Spleen (tissue), 11 donors: ENCODE data around the gene TMTC2. TPM values are rescaled to one million over a fixed set of nuclear protein-coding genes. Genes with fewer than 3 reads are reported as not detected.

Experiments used
- DNase-seq: peaks from one replicate; pipeline ENCODE4 v3.0.0-alpha.2; 2020
- H3K27ac ChIP-seq, 8 donors: fragments of 200-600 bp; sonication (generic) in 7 of 8; 1 replicate in 4 of 8; 2 replicates in 4 of 8; pipeline versions ENCODE4 v1.5.0 to v1.8.0; 2016 to 2021; ENCODE audit warnings: inconsistent platforms in 4 of 8, mild to moderate bottlenecking in 4 of 8, moderate library complexity in 1 of 8
- H3K27me3 ChIP-seq, 7 donors: fragments of 200-600 bp; sonication (generic) in 6 of 7; replicated peaks in 1 of 7; 1 replicate in 4 of 7; 2 replicates in 3 of 7; pipeline versions ENCODE4 v1.5.0 to v1.8.0; 2016 to 2021; ENCODE audit warnings: inconsistent platforms in 3 of 7, mild to moderate bottlenecking in 1 of 7
- H3K36me3 ChIP-seq, 6 donors: fragments of 200-600 bp; sonication (generic) in 5 of 6; 1 replicate in 4 of 6; 2 replicates in 2 of 6; pipeline versions ENCODE4 v1.5.0 to v1.8.0; 2016 to 2021; ENCODE audit warnings: inconsistent platforms in 2 of 6
- H3K4me1 ChIP-seq, 6 donors: fragments of 200-600 bp; sonication (generic) in 5 of 6; 1 replicate in 3 of 6; 2 replicates in 3 of 6; pipeline versions ENCODE4 v1.5.0 to v1.8.0; 2016 to 2021; ENCODE audit warnings: inconsistent platforms in 3 of 6
- H3K4me3 ChIP-seq, 8 donors: fragments of 200-600 bp; sonication (generic) in 7 of 8; 1 replicate in 4 of 8; 2 replicates in 4 of 8; pipeline versions ENCODE4 v1.5.0 to v1.8.0; 2016 to 2021; ENCODE audit warnings: inconsistent platforms in 4 of 8, mild to moderate bottlenecking in 4 of 8, moderate library complexity in 2 of 8
- H3K9me3 ChIP-seq, 8 donors: fragments of 200-600 bp; sonication (generic) in 7 of 8; 1 replicate in 4 of 8; 2 replicates in 4 of 8; pipeline versions ENCODE4 v1.5.0 to v1.8.0; 2016 to 2021; ENCODE audit warnings: inconsistent platforms in 4 of 8
- CTCF ChIP-seq, 11 experiments: fragments of 200-600 bp in 7 of 11; fragments of 450-650 bp in 4 of 11; sonication (generic) in 4 of 11; IDR thresholded peaks in 8 of 11; conservative IDR thresholded peaks in 3 of 11; 1 replicate in 7 of 11; 2 replicates in 4 of 11; pipeline versions ENCODE4 v1.4.0 to v1.8.0; 2016 to 2021; ENCODE audit warnings: antibody characterized with exemption in 11 of 11, inconsistent platforms in 4 of 11, mild to moderate bottlenecking in 1 of 11
- POLR2A ChIP-seq, 3 donors: fragments of 450-650 bp; IDR thresholded peaks; one replicate each; pipeline ENCODE4 v1.5.1; 2017; ENCODE audit warnings: antibody characterized with exemption in 3 of 3, mild to moderate bottlenecking in 1 of 3
- POLR2AphosphoS5 ChIP-seq, 3 donors: sonication (generic); formaldehyde crosslinking; IDR thresholded peaks; one replicate each; pipeline ENCODE4 v1.5.1; 2017; ENCODE audit warnings: antibody characterized with exemption in 3 of 3
- WGBS, 5 donors: extraction: QIAGEN DNeasy Blood & Tissue Kit in 3 of 5; methylation state at CpG; one replicate each; pipeline versions ENCODE4 v1.1.5 to v1.1.7; 2013 to 2018; 5-methylcytosine and 5-hydroxymethylcytosine counted together
- intact Hi-C: fragments of 100-400 bp; cut with DNase I; formaldehyde crosslinking; loops from one replicate; pipeline ENCODE4 v1.15.0; 2023; ENCODE audit warnings: low total_unique reads
- polyA plus RNA-seq, 3 donors: library from polyadenylated mRNA; stranded (reverse); fragments of 200-250 nt; gene quantifications; one replicate each; pipeline ENCODE4 v1.2.1, GENCODE V29; 2013
- total RNA-seq, 7 donors: library from RNA; depleted of rRNA in 3 of 7; stranded (reverse); fragments of >200 nt in 3 of 7; fragmentation: NEBNext Ultra II Directional in 4 of 7; extraction: Animal tissue kit (Norgen Biotek cat#: 25700) in 4 of 7; gene quantifications; one replicate each; pipeline versions ENCODE4 v1.1.0 to v1.2.1, GENCODE V29; 2016 to 2021
- donor health status: healthy with polysubstance abuse.
- donor health status: DM: no; HTN: no; CAD: no; lungs with moderate emphysema.
- donor health status: DM: no; HTN: no; CAD: no.
- donor health status: Bipolar disorder and iron deficiency.
- donor health status: healthy.
- donor health status: DM: no; HTN: no; CAD: no.
- donor health status: DM: yes; HTN: yes; CAD: no.

Gene TMTC2
- total and polyA plus RNA-seq, 10 donors = 0.74 to 8.5 (median 4.0) TPM

- Histone ChIP-seq H3K9me3 (no peaks in the 10 kb centered on the region), H3K36me3 (no peaks in the 10 kb centered on the region), H3K27me3 (no peaks in the 10 kb centered on the region), H3K27ac (no peak overlapping the region), H3K4me3 (no peak overlapping the region), H3K4me1 (no peaks in the 10 kb centered on the region)
- WGBS, 5 donors = 35 to 53% (median 41%) methylated on average over 5 of the region's 5 CpGs
- no peak for DNase-seq
- TF ChIP-seq POLR2AphosphoS5 (IDR thresholded peaks at IDR 0.05) (no peak), CTCF (IDR thresholded peaks at IDR 0.05 in 8 of 11, conservative IDR thresholded peaks at IDR 0.05 in 3 of 11) (no peak)
- intact Hi-C loops = no loop called here
Measured at GRCh38 chr12:82893896-82894295, 207.2 kb downstream of the TMTC2 start.

- TF ChIP-seq CTCF (IDR thresholded peaks at IDR 0.05 in 8 of 11, conservative IDR thresholded peaks at IDR 0.05 in 3 of 11) = no peak
- TF ChIP-seq POLR2A (IDR thresholded peaks at IDR 0.05) = no peak
- no peak for TF ChIP-seq POLR2AphosphoS5 (IDR thresholded peaks at IDR 0.05)
- Histone ChIP-seq H3K9me3 (no peaks in the 10 kb centered on the region), H3K27me3 (no peaks in the 10 kb centered on the region), H3K4me3 (no peak overlapping the region), H3K36me3 (no peaks in the 10 kb centered on the region), H3K27ac (no peak overlapping the region), H3K4me1 (no peaks in the 10 kb centered on the region)
- 84 to 90% (median 88%) methylated on average over 7 of the region's 7 CpGs for WGBS, 5 donors
- intact Hi-C loops = no loop called here
- no peak for DNase-seq
Measured at GRCh38 chr12:82896277-82896676, 209.6 kb downstream of the TMTC2 start.

- no peak overlapping the region for H3K4me3 ChIP-seq
- H3K27me3 ChIP-seq = no peaks in the 10 kb centered on the region
- no peaks in the 10 kb centered on the region for H3K9me3 ChIP-seq
- WGBS, 5 donors = 88 to 98% (median 95%) methylated on average over 3 of the region's 3 CpGs
- no peak overlapping the region for H3K27ac ChIP-seq
- no peaks in the 10 kb centered on the region for H3K36me3 ChIP-seq
- DNase-seq = no peak
- TF ChIP-seq POLR2AphosphoS5 (IDR thresholded peaks at IDR 0.05) = no peak
- TF ChIP-seq CTCF (IDR thresholded peaks at IDR 0.05 in 8 of 11, conservative IDR thresholded peaks at IDR 0.05 in 3 of 11) = no peak
- no peak for TF ChIP-seq POLR2A (IDR thresholded peaks at IDR 0.05)
- intact Hi-C loops = no loop called here
- H3K4me1 ChIP-seq = no peaks in the 10 kb centered on the region
Measured at GRCh38 chr12:82896979-82897378, 210.3 kb downstream of the TMTC2 start.

GRCh38 chr12:82898441-82898840 is 211.7 kb downstream of the TMTC2 start:
- TF ChIP-seq POLR2A (IDR thresholded peaks at IDR 0.05) = no peak
- TF ChIP-seq POLR2AphosphoS5 (IDR thresholded peaks at IDR 0.05) = no peak
- no peak for TF ChIP-seq CTCF (IDR thresholded peaks at IDR 0.05 in 8 of 11, conservative IDR thresholded peaks at IDR 0.05 in 3 of 11)
- Histone ChIP-seq H3K4me3 (no peak overlapping the region), H3K27me3 (no peaks in the 10 kb centered on the region), H3K36me3 (no peaks in the 10 kb centered on the region), H3K27ac (no peak overlapping the region), H3K9me3 (no peaks in the 10 kb centered on the region), H3K4me1 (no peaks in the 10 kb centered on the region)
- intact Hi-C loops = no loop called here
- DNase-seq = no peak
- WGBS, 5 donors = 46 to 71% (median 50%) methylated on average over 2 of the region's 2 CpGs
